ENCODE measurements around the gene SLC25A21.

The SLC25A21 gene

GRCh38 chr14:36667679-36668078 lies 504.7 kb downstream of the SLC25A21 start:
- DNase-seq (ENCODE audit: extremely low read depth, low read depth): no peak
- no peak for TF ChIP-seq CTCF (IDR thresholded peaks at IDR 0.05; ENCODE audit: low read depth, low read length)

GRCh38 chr14:36666416-36667206 lies 505.8 kb downstream of the SLC25A21 start:
- DNase-seq (ENCODE audit: extremely low read depth, low read depth): no peak

GRCh38 chr14:36665887-36666415 lies 506.5 kb downstream of the SLC25A21 start:
- DNase-seq (ENCODE audit: extremely low read depth, low read depth): no peak
- TF ChIP-seq CTCF (IDR thresholded peaks at IDR 0.05; ENCODE audit: low read depth, low read length): no peak

More at GRCh38 chr14:36666416-36667206, 505.8 kb downstream of the SLC25A21 start:
- TF ChIP-seq CTCF (IDR thresholded peaks at IDR 0.05; ENCODE audit: low read depth, low read length): peak; percentile 4

- TF ChIP-seq CTCF (IDR thresholded peaks at IDR 0.05; ENCODE audit: low read depth, low read length): no peak
- no peak for DNase-seq (ENCODE audit: extremely low read depth, low read depth)
Measured at GRCh38 chr14:36664322-36665193, 507.8 kb downstream of the SLC25A21 start.

- DNase-seq (ENCODE audit: extremely low read depth, low read depth): no peak
- no peak for TF ChIP-seq CTCF (IDR thresholded peaks at IDR 0.05; ENCODE audit: low read depth, low read length)
Measured at GRCh38 chr14:36663404-36664321, 508.7 kb downstream of the SLC25A21 start.

GRCh38 chr14:36662543-36663403 lies 509.6 kb downstream of the SLC25A21 start:
- no peak for DNase-seq (ENCODE audit: extremely low read depth, low read depth)

More at GRCh38 chr14:36662543-36663403, 509.6 kb downstream of the SLC25A21 start:
- TF ChIP-seq CTCF (IDR thresholded peaks at IDR 0.05; ENCODE audit: low read depth, low read length): no peak

Data from AG09319 (cell line).